H1 (cell line): ENCODE results near the gene HERC3. TPM values are rescaled to one million over a fixed set of nuclear protein-coding genes. Genes with fewer than 3 reads are reported as not detected.

Experiments
- CTCF ChIA-PET: fragments of 300-600 bp; sonication (Branson Sonifier 250); formaldehyde crosslinking; loops from one replicate; lab custom pipeline; 2021; ENCODE audit not compliant: partially characterized antibody; lab: Charles Lee
- POLR2A ChIA-PET: fragments of 300-600 bp; sonication (Branson Sonifier 250); formaldehyde crosslinking; loops from one replicate; lab custom pipeline; 2021; ENCODE audit warnings: inconsistent platforms; ENCODE audit not compliant: partially characterized antibody; lab: Charles Lee
- DNase-seq, 2 experiments: peaks; one replicate each; pipeline versions ENCODE4 v3.0.0 to v3.0.0-alpha.2; 2010 to 2022; ENCODE audit warnings: low spot score in 2 of 2, low read depth in 1 of 2, mixed read lengths in 1 of 2
- FAIRE-seq: peaks from 2 replicates; lab custom pipeline; 2011; peaks lifted over from hg19 to GRCh38; lab: Jason Lieb, UNC
- H2AFZ ChIP-seq: 2 replicates; pipeline ENCODE4 v1.8.1; 2012; ENCODE audit warnings: low read length, inconsistent platforms
- H2AK5ac ChIP-seq: 2 replicates; pipeline ENCODE4 v1.6.1; 2013; ENCODE audit warnings: low read depth, low read length
- H2BK120ac ChIP-seq: replicated peaks from 2 replicates; pipeline ENCODE3; 2013; ENCODE audit warnings: low read depth, low read length, inconsistent platforms
- H2BK12ac ChIP-seq: 2 replicates; pipeline ENCODE4 v1.6.1; 2013; ENCODE audit warnings: low read depth, low read length
- H2BK15ac ChIP-seq: 2 replicates; pipeline ENCODE4 v1.6.1; 2013; ENCODE audit warnings: low read length
- H2BK20ac ChIP-seq: 2 replicates; pipeline ENCODE4 v1.6.1; 2013; ENCODE audit warnings: low read length
- H2BK5ac ChIP-seq: 2 replicates; pipeline ENCODE4 v1.6.1; 2013; ENCODE audit warnings: low read depth, low read length
- H3K14ac ChIP-seq: 2 replicates; pipeline ENCODE4 v1.6.1; 2013; ENCODE audit warnings: inconsistent platforms; ENCODE audit not compliant: insufficient read length
- H3K18ac ChIP-seq: 2 replicates; pipeline ENCODE4 v1.6.1; 2013; ENCODE audit warnings: low read length; ENCODE audit errors: extremely low read depth
- H3K23ac ChIP-seq: 2 replicates; pipeline ENCODE4 v1.6.1; 2013; ENCODE audit warnings: inconsistent platforms; ENCODE audit not compliant: insufficient read length
- H3K23me2 ChIP-seq: 2 replicates; pipeline ENCODE4 v1.6.1; 2013; ENCODE audit warnings: low read depth, low read length
- H3K27ac ChIP-seq: 2 replicates; pipeline ENCODE4 v1.6.1; 2011; ENCODE audit warnings: low read depth, low read length, inconsistent platforms
- H3K27me3 ChIP-seq, 4 experiments: replicated peaks in 1 of 4; 1 replicate in 1 of 4; 2 replicates in 3 of 4; pipeline versions ENCODE4 v1.6.1 to v1.8.1; 2011 to 2013; ENCODE audit warnings: low read length in 3 of 4, mild to moderate bottlenecking in 3 of 4, inconsistent platforms in 2 of 4, mixed read lengths in 2 of 4, moderate library complexity in 1 of 4; ENCODE audit not compliant: control insufficient read depth in 3 of 4, insufficient read depth in 3 of 4; ENCODE audit errors: extremely low read depth in 1 of 4
- H3K36me3 ChIP-seq, 4 experiments: 2 replicates each; pipeline versions ENCODE4 v1.6.1 to v1.8.1; 2011 to 2013; ENCODE audit warnings: mild to moderate bottlenecking in 4 of 4, low read length in 3 of 4, moderate library complexity in 2 of 4, control low read depth in 1 of 4, inconsistent platforms in 1 of 4; ENCODE audit not compliant: insufficient read depth in 4 of 4, control insufficient read depth in 2 of 4
- H3K4ac ChIP-seq: replicated peaks from 2 replicates; pipeline ENCODE3; 2013; ENCODE audit warnings: low read length, low read depth, mixed read lengths, inconsistent platforms; ENCODE audit not compliant: insufficient read length
- H3K4me1 ChIP-seq, 4 experiments: replicated peaks in 1 of 4; 1 replicate in 1 of 4; 2 replicates in 3 of 4; pipeline versions ENCODE4 v1.6.1 to v1.8.1; 2011 to 2013; ENCODE audit warnings: low read length in 3 of 4, inconsistent platforms in 2 of 4, mixed read lengths in 1 of 4; ENCODE audit not compliant: insufficient read depth in 4 of 4, control insufficient read depth in 3 of 4
- H3K4me2 ChIP-seq, 2 experiments: 2 replicates each; pipeline versions ENCODE4 v1.6.1 to v1.8.1; 2011 to 2013; ENCODE audit warnings: low read depth in 2 of 2, low read length in 2 of 2, control low read depth in 1 of 2, inconsistent platforms in 1 of 2, mild to moderate bottlenecking in 1 of 2; ENCODE audit not compliant: insufficient read depth in 1 of 2
- H3K4me3 ChIP-seq, 4 experiments: fragments of 200-600, 300-600 bp in 1 of 4; sonication (generic), shearing (Covaris generic), sonication (Bioruptor Twin) in 1 of 4; 2 replicates each; pipeline versions ENCODE4 v1.5.1 to v1.8.1; 2011 to 2016; ENCODE audit warnings: low read length in 4 of 4, low read depth in 3 of 4, control low read depth in 2 of 4, inconsistent platforms in 2 of 4, mild to moderate bottlenecking in 2 of 4, mixed read lengths in 1 of 4, moderate library complexity in 1 of 4; ENCODE audit not compliant: insufficient read depth in 2 of 4; ENCODE audit errors: extremely low read depth in 1 of 4
- H3K56ac ChIP-seq: replicated peaks from 2 replicates; pipeline ENCODE3; 2013; ENCODE audit warnings: low read depth, mild to moderate bottlenecking, mixed read lengths, low read length, inconsistent platforms; ENCODE audit not compliant: insufficient read length
- H3K79me1 ChIP-seq: 2 replicates; pipeline ENCODE4 v1.6.1; 2013; ENCODE audit warnings: low read depth, low read length, control low read depth
- H3K79me2 ChIP-seq, 2 experiments: 2 replicates each; pipeline versions ENCODE4 v1.6.1 to v1.8.1; 2012 to 2013; ENCODE audit warnings: low read length in 2 of 2, mild to moderate bottlenecking in 2 of 2, inconsistent platforms in 1 of 2; ENCODE audit not compliant: insufficient read depth in 2 of 2, control insufficient read depth in 1 of 2
- H3K9ac ChIP-seq, 4 experiments: replicated peaks in 1 of 4; 1 replicate in 1 of 4; 2 replicates in 3 of 4; pipeline versions ENCODE4 v1.6.1 to v1.8.1; 2011 to 2013; ENCODE audit warnings: low read depth in 3 of 4, low read length in 3 of 4, control low read depth in 2 of 4, mild to moderate bottlenecking in 2 of 4, moderate library complexity in 2 of 4, inconsistent platforms in 1 of 4; ENCODE audit errors: extremely low read depth in 1 of 4
- H3K9me3 ChIP-seq, 2 experiments: 2 replicates each; pipeline versions ENCODE4 v1.6.1 to v1.8.1; 2012 to 2013; ENCODE audit warnings: mild to moderate bottlenecking in 2 of 2, moderate library complexity in 2 of 2, control low read depth in 1 of 2, inconsistent platforms in 1 of 2, low read depth in 1 of 2, low read length in 1 of 2, mixed read lengths in 1 of 2; ENCODE audit not compliant: insufficient read depth in 2 of 2
- H4K20me1 ChIP-seq, 2 experiments: replicated peaks in 1 of 2; 2 replicates each; pipeline versions ENCODE3 to v1.8.1; 2011 to 2013; ENCODE audit warnings: inconsistent platforms in 2 of 2, low read length in 2 of 2, mild to moderate bottlenecking in 1 of 2; ENCODE audit not compliant: insufficient read depth in 2 of 2, control insufficient read depth in 1 of 2
- H4K5ac ChIP-seq: 2 replicates; pipeline ENCODE4 v1.6.1; 2013; ENCODE audit warnings: low read length, low read depth, mixed read lengths, inconsistent platforms; ENCODE audit not compliant: insufficient read length
- H4K8ac ChIP-seq: 2 replicates; pipeline ENCODE4 v1.8.0; 2013; ENCODE audit warnings: mild to moderate bottlenecking, moderate library complexity, low read length, inconsistent platforms; ENCODE audit not compliant: insufficient read depth; ENCODE audit errors: extremely low read depth
- H4K91ac ChIP-seq: replicated peaks from 2 replicates; pipeline ENCODE3; 2013; ENCODE audit warnings: low read length, mixed read lengths, inconsistent platforms; ENCODE audit not compliant: insufficient read length
- CBX5 ChIP-seq: fragments of 300-800, 300-1000 bp; sonication (generic); IDR thresholded peaks from 2 replicates; pipeline ENCODE4 v1.7.1; 2016; ENCODE audit warnings: antibody characterized with exemption, low read length, low read depth
- JUND ChIP-seq: IDR thresholded peaks from 2 replicates; pipeline ENCODE4 v1.6.1; 2011; ENCODE audit warnings: mild to moderate bottlenecking, improper control_type of control experiment, low read length
- RAD21 ChIP-seq, 2 experiments: IDR thresholded peaks in 1 of 2; conservative IDR thresholded peaks in 1 of 2; 2 replicates each; pipeline ENCODE4 v1.6.1; 2011; ENCODE audit warnings: low read depth in 2 of 2, low read length in 2 of 2, improper control_type of control experiment in 1 of 2, inconsistent platforms in 1 of 2, mild to moderate bottlenecking in 1 of 2, moderate library complexity in 1 of 2
- RNF2 ChIP-seq: fragments of 200-900, 300-1000 bp; sonication (generic); IDR thresholded peaks from 2 replicates; pipeline ENCODE4 v1.7.1; 2016; ENCODE audit warnings: borderline replicate concordance, low read depth, mild to moderate bottlenecking, antibody characterized with exemption, low read length; ENCODE audit not compliant: poor library complexity, severe bottlenecking; ENCODE audit errors: missing control alignments
- SIN3A ChIP-seq, 2 experiments: IDR thresholded peaks in 1 of 2; conservative IDR thresholded peaks in 1 of 2; 2 replicates each; pipeline ENCODE4 v1.6.1; 2011 to 2012; ENCODE audit warnings: low read length in 2 of 2, improper control_type of control experiment in 1 of 2, low read depth in 1 of 2, mild to moderate bottlenecking in 1 of 2
- SP2 ChIP-seq: IDR thresholded peaks from 2 replicates; pipeline ENCODE4 v1.6.1; 2012; ENCODE audit warnings: mild to moderate bottlenecking, low read length, inconsistent platforms
- SUZ12 ChIP-seq: fragments of 200-600 bp; sonication (generic); IDR thresholded peaks from 2 replicates; pipeline ENCODE4 v1.6.1; 2012; ENCODE audit warnings: mild to moderate bottlenecking, inconsistent platforms, low read length, moderate library complexity, mixed read lengths
- TAF1 ChIP-seq: IDR thresholded peaks from 2 replicates; pipeline ENCODE4 v1.6.1; 2011; ENCODE audit warnings: mild to moderate bottlenecking, low read depth, low read length
- TBP ChIP-seq: IDR thresholded peaks from 2 replicates; pipeline ENCODE4 v1.6.1; 2011; ENCODE audit warnings: low read depth, low read length, improper control_type of control experiment
- TCF12 ChIP-seq: IDR thresholded peaks from 2 replicates; pipeline ENCODE4 v1.6.1; 2011; ENCODE audit warnings: low read depth, mild to moderate bottlenecking, low read length
- polyA plus RNA-seq, 7 experiments: library from polyadenylated mRNA; depleted of rRNA in 3 of 7; stranded (reverse) in 5 of 7; unstranded in 2 of 7; fragments of >200 nt in 5 of 7; fragments of 200-250 nt in 2 of 7; gene quantifications; 1 replicate in 5 of 7; 2 replicates in 1 of 7; 4 replicates in 1 of 7; pipeline versions ENCODE4 v1.2.1 to v1.2.3, GENCODE V29; 2011 to 2013; ENCODE audit warnings: missing spikeins in 2 of 7, mixed read lengths in 2 of 7
- total RNA-seq: library from RNA; stranded (reverse); fragmentation: NEBNext Ultra II Directional; extraction: Animal tissue kit (Norgen Biotek cat#: 25700); gene quantifications from 2 replicates; pipeline ENCODE4 v1.2.1, GENCODE V29; 2021
- TF ChIP-seq, protein P1 (sequence below), 3 experiments: IDR thresholded peaks; 1 replicate in 2 of 3; 2 replicates in 1 of 3; pipeline versions ENCODE4 v1.5.1 to v1.6.1; 2011; ENCODE audit warnings: low read length in 3 of 3, mild to moderate bottlenecking in 3 of 3, inconsistent platforms in 2 of 3, low read depth in 1 of 3, moderate library complexity in 1 of 3; ENCODE audit not compliant: insufficient read depth in 1 of 3; ENCODE audit errors: control extremely low read depth in 1 of 3
- TF ChIP-seq, protein P2 (sequence below): IDR thresholded peaks from 2 replicates; pipeline ENCODE4 v1.6.1; 2012; ENCODE audit warnings: inconsistent platforms

HERC3 gene
- total and polyA plus RNA-seq, 2 of the 8 experiments (the other 6 are each of a cell fraction or from before 2014, with no cell fraction given), result 1.4 to 5.7 TPM

DNA sequence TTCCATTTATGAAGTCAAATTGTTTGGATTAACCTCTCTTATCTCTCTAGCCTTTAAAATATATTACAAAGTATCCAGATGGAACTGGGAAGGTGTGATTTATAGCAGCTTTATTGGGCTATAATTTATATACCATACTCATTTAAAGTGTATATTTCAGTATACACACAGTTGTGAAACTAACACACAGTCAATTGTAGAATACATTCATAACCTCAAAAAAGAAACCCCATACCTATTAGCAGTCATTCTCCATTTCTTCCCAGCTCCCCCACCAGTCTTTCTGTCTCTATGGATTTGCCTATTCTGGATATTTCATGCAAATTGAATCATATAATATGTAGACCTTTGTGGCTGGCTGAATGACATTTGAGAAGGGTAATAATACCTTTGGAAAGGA is 112.9 kb downstream of the HERC3 start:
- no peaks in the 10 kb centered on the region; a peak in 1 of 7 replicates for H3K4me1 ChIP-seq
- no peak overlapping the region for H3K56ac ChIP-seq
- ChIA-PET CTCF (interaction anchor here (1.1 to 4.2 kb wide), 8 partner anchors 20 to 317 kb away, joined by 4 to 32 read pairs (median 6); no protein-coding TSS in a partner anchor), POLR2A (no interaction called here)
- no peak overlapping the region for H3K27ac ChIP-seq
- H3K79me2 ChIP-seq, result no peaks in the 10 kb centered on the region
- no peak overlapping the region for H4K91ac ChIP-seq
- no peak overlapping the region for H2AK5ac ChIP-seq
- H3K4me2 ChIP-seq, result no peak overlapping the region
- FAIRE-seq, result no peak
- DNase-seq, result no peak
- H3K18ac ChIP-seq, result no peak overlapping the region
- no peak overlapping the region for H2BK15ac ChIP-seq
- H2BK120ac ChIP-seq, result no peak overlapping the region
- no peaks in the 10 kb centered on the region for H3K27me3 ChIP-seq
- H3K23me2 ChIP-seq, result no peaks in the 10 kb centered on the region
- H3K4ac ChIP-seq, result no peak overlapping the region
- no peak overlapping the region for H4K5ac ChIP-seq
- no peaks in the 10 kb centered on the region for H4K20me1 ChIP-seq
- H3K79me1 ChIP-seq, result no peaks in the 10 kb centered on the region
- no peak overlapping the region for H2BK5ac ChIP-seq
- H2BK12ac ChIP-seq, result no peak overlapping the region
- H3K14ac ChIP-seq, result no peak overlapping the region
- no peak overlapping the region for H2BK20ac ChIP-seq
- H2AFZ ChIP-seq, result no peak overlapping the region
- no peak overlapping the region for H3K23ac ChIP-seq
- no peak overlapping the region for H4K8ac ChIP-seq
- H3K9ac ChIP-seq, result no peak overlapping the region
- H3K4me3 ChIP-seq, result no peak overlapping the region
- no peaks in the 10 kb centered on the region for H3K9me3 ChIP-seq
- no peaks in the 10 kb centered on the region for H3K36me3 ChIP-seq
- TF ChIP-seq TBP, result no peak
- TF ChIP-seq RNF2, result no peak
- TF ChIP-seq SIN3A (conservative IDR thresholded peaks at IDR 0.05 in 1 of 2, IDR thresholded peaks at IDR 0.05 in 1 of 2; ENCODE audit: low read depth in 1 of 2, low read length in 2 of 2), result no peak
- TF ChIP-seq TCF12, result no peak
- TF ChIP-seq TAF1, result no peak
- TF ChIP-seq JUND, result no peak
- TF ChIP-seq, protein P1, sequence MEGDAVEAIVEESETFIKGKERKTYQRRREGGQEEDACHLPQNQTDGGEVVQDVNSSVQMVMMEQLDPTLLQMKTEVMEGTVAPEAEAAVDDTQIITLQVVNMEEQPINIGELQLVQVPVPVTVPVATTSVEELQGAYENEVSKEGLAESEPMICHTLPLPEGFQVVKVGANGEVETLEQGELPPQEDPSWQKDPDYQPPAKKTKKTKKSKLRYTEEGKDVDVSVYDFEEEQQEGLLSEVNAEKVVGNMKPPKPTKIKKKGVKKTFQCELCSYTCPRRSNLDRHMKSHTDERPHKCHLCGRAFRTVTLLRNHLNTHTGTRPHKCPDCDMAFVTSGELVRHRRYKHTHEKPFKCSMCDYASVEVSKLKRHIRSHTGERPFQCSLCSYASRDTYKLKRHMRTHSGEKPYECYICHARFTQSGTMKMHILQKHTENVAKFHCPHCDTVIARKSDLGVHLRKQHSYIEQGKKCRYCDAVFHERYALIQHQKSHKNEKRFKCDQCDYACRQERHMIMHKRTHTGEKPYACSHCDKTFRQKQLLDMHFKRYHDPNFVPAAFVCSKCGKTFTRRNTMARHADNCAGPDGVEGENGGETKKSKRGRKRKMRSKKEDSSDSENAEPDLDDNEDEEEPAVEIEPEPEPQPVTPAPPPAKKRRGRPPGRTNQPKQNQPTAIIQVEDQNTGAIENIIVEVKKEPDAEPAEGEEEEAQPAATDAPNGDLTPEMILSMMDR (IDR thresholded peaks at IDR 0.05; ENCODE audit: control extremely low read depth in 1 of 3, insufficient read depth in 1 of 3, low read depth in 1 of 3, low read length in 3 of 3), result no peak
- no peak for TF ChIP-seq SUZ12
- no peak for TF ChIP-seq SP2
- TF ChIP-seq, protein P2, sequence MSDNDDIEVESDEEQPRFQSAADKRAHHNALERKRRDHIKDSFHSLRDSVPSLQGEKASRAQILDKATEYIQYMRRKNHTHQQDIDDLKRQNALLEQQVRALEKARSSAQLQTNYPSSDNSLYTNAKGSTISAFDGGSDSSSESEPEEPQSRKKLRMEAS, result no peak
- no peak for TF ChIP-seq RAD21 (IDR thresholded peaks at IDR 0.05 in 1 of 2, conservative IDR thresholded peaks at IDR 0.05 in 1 of 2; ENCODE audit: low read depth in 2 of 2, low read length in 2 of 2)
- no peak for TF ChIP-seq CBX5
